NOMO-1 treated with dmso at 0.1 percent for 144 hours (cell line): Measurements from ENCODE around the gene UNKL.
"Not testable (repeated sequence)": the region's sequence is repeated elsewhere in the genome, so short reads cannot be mapped to it uniquely, and the experiment has no call there.

Experiments used
- DNase-seq: peaks from one replicate; lab custom pipeline; 2025; ENCODE audit not compliant: unreplicated experiment; lab: John Stamatoyannopoulos, UW

Gene UNKL

GRCh38 chr16:1446296-1447080 is 32.0 kb upstream of the UNKL start:
- DNase-seq: no peak

DNA sequence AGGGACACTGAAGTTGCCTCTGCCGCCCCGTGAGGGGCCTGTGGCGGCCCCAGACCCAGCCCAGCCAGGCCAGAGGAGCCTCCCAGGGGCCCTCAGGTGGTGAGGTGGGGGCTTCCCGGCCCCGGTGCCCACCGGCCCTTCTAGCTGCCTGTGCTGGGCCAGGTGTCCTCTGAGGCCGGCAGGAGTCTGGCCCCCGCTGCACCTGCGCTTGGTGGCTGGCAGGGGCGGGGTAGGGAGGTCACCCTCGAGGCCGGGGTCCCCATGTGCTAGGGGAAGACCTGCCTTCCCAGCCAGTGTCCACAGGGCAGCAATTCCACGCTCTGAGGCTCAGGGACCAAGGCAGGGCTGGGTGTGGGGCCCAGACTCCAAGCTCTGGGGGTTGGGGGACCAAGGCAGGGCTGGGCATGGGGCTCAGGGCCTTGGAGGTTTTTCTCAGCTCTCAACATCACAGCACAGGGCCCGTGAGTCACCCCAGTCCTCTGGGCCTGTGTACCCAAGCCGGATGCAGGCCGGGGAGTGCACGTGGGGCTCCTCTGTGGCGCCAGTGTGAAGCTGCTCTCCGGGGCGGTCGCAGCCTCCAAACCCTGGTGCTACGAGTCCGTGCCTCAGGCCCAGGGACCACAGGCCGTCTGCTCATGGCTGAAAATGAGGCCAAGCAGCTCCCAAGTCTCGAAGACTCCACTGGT is 31.2 kb upstream of the UNKL start:
- DNase-seq: no peak

DNA sequence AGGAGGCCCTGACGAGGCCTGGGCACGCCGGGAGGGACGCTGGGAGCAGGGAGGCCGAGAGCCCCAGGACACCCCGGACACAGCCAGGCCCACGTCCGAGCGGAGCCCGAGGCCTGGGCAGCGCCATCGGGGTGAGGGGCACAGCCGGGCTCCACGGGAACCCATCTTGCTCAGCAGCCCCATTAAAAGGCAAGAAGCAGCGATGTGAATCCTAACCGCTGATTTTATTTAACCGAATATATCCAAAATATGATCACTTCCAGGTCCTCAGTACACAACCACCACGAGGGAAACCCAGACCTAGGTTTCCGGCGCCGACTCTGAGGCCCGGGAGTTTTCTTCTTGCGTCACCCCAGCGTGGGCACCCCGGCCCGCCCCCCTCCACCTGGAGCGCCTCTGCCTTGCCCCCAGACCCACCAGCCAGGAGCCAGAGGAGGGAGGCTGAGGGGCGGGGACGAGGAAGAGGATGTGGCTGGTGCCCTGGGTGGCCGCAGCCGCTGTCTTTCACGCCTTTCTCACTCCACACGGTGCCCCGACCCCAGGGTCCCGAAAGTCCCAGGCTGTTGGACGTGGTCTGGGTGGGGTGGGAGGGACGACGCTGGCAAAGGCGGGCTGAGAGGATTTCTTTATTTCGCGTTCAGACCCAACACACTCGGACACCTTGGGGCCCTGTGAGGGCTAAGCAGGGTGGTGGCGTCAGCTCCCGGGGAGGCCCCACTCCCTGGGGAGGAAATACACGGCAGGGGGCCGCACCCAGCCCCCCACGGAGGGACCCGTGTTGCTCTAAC is 30.4 kb upstream of the UNKL start:
- DNase-seq: no peak

GRCh38 chr16:1443980-1444729 is 29.7 kb upstream of the UNKL start, which contains the start of gene CCDC154:
TSS of gene CCDC154 (minus strand) at chr16:1444556. CDS start at chr16:1444322, 234 bp downstream.
- no peak for DNase-seq

DNA sequence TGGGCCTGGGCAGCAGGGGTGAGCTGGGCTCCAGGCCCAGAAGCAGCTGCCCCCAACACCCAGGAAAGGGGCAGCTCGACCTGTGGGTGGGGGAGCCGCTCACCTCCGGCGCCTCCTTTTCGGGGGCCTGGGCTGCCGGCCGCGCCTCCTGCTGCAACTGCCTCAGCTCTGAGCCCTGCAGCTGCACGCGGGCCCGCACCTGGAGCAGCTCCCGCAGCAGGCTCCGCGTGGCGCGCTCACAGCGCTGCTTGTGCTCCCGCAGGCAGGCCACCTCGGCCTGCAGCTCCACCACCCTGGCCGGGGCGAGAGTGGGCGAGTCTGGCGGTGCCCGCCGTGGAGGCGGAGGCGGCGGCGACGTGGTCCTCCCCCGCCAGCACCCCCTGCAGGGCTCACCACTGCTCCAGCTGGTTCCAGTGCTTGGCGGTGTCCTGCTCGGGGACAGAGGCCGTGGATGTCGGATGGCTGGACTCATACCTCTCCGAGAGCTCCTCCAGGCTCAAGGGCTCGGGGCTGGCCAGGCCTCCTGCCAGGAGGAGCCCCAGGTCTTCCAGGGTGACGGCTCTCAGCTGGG is 29.0 kb upstream of the UNKL start:
- no peak for DNase-seq

GRCh38 chr16:1442697-1443096 is 28.2 kb upstream of the UNKL start:
- DNase-seq: no peak

GRCh38 chr16:1441391-1441829 is 26.9 kb upstream of the UNKL start:
- no peak for DNase-seq

DNA sequence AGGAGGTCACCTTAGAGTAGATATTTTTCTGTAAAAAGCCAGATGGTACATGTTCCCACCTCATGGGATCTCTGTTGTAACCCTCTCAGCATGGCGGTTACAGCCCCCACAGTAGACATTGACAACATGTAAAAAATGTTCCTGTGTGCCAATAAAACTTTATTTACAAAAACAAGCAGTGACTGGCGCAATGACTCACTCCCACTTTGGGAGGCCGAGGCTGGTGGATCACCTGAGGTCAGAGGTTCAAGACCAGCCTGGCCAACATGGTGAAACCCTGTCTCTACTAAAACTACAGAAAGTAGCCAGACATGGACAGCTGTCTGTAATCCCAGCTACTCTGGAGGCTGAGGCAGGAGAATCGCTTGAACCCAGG is 25.2 kb upstream of the UNKL start:
- not testable (repeated sequence) for DNase-seq

DNA sequence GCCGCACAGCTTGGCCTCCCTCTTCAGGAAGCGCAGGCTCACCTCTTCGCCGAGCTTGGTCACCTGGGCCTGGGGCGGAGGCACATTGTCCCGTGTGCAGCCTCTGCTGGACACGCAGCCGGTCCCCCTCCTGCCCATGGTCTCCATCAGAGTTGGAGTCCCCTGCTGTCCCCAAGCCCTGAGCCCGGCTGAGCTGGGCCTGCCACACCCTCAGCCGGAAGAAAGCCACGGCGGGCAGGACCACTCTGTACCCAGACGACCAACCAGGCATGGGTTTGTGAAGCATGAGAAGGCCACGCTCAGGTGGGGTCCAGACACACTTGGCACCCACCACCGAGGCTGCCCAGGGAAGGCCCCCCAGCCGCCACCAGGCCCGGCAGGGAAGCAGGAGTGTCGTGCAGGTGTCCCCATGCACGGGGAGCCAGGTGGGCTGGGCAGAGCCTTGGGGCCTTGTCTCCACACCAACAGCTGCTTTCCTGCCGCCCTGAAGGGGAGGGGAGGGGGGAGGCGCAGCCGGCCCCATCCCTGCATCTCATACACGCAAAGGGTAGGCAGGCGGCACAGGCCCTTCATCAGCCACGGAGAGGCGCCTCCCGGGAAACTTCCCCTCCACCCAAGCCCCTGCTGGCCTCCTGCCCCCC is 24.7 kb upstream of the UNKL start:
- DNase-seq: no peak

GRCh38 chr16:1438229-1439057 is 23.9 kb upstream of the UNKL start:
- DNase-seq: no peak

DNA sequence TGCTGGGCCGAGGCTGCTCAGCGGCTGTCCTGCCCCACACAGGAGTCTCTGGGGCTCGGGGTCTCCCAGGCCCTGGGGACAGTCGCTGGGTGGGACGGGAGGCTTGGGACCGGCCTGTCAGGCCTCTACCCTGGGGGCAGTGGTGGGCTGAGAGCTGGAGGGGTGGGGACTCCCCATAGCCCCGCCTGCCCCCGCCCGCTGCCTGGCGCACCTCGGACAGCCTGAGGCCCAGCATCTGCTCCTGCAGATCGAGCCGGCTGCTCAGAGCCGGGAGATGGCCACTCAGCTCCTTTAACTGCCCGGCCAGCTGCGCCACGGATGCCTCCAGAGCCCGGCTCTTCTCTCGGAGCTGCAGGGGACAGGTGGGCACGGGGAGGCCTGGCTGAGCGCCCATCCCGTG is 23.1 kb upstream of the UNKL start:
- no peak for DNase-seq

- DNase-seq: no peak
Observed at GRCh38 chr16:1436731-1437355, 22.3 kb upstream of the UNKL start.

DNA sequence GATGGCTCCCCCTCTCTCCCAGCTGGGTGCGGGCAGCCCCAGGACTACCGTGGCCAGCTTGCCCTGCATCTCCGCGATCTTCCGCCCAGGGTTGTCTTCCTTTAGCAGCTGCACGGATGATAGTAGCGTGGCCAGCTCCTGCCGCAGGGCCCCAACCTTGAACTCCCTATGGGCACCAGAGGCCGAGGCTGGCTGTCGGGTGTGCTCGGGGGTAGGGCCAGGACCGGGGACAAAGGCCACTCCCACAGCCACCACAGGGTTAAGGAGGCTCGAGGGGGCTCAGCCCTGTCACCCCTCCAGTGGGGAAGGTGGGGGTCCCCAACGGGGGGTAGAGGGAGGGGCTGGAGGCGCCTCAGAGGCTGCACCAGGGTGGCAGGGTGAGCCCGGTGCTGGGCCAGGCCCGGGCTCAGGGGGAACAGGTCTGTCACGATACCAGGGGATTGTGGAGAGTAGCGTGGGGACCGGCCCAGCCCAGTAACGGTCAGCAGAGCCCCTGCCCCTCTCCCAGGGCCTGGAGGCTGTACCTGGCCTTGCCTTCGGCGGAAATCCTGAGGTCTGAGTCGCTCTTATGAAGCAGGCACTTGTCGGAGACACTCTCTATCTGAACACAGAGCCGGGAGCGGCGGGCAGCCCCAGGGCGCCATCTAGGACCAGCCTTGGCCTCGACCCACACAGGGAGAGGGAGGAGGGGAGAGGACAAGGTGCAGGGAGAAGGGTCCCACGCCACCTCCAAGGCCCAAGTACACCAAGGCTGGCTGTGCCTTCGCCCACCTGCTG is 21.6 kb upstream of the UNKL start:
- no peak for DNase-seq

DNA sequence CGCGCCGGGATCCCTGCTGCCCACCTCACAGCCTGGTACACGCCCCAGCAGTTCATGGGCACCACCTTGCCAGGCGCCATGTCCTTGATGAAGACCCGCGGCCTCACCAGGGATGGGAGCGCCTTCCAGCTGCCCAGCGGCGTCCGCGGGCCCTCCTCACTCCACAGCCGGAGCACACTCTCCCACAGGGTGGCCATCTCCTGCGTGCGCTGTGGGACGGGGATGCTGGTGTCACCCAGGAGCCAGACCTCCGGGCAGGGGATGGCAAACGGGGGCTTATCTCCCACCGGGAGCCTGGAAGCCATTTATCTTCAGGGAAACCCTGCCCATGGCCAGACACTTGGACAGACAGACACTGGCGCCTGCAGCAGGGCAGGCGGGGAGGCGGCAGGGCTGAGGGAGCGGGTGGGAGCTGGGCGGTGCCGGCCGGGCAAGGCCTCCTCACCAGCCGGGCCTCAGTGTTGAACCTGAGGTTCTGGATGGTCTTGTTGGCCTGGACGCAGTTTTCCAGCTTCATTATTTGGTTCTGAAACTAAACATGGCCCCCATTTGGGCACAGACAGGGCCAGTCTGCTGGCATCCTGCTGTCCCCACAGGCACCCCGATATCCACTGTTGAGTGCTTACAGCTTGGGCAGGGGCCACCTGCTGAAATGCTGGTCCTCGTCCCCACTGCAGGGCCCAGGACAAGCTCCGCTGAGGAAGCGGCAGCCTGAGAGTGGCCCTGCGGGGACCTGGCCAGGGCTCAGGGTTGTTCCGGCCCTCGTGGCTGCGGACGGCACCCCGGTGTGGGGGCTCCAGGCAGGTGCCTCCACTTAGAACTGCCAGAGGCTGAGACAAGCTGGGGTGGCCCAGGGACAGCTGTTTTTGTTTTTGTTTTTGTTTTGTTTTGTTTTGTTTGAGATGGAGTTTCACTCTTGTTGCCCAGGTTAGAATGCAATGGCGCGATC is 20.4 kb upstream of the UNKL start:
- no peak for DNase-seq

- no peak for DNase-seq
Observed at GRCh38 chr16:1433756-1434155, 19.3 kb upstream of the UNKL start.

DNA sequence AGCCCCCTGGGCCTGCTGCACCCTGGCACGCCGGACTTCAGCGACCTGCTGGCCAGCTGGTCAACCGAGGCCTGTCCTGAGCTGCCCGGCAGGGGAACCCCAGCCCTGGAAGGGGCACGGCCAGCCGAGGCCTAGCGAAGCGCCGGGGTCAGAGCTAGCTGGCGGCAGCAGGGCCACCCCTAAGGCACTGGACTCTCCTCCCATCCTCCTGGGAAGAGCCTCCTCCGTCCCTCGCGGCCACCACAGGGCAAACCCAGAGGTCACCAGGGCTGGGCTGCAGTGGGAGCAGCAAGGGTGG is 18.7 kb upstream of the UNKL start:
- no peak for DNase-seq
